ENCODE measurements around the gene TCTN2.

Gene TCTN2

DNA sequence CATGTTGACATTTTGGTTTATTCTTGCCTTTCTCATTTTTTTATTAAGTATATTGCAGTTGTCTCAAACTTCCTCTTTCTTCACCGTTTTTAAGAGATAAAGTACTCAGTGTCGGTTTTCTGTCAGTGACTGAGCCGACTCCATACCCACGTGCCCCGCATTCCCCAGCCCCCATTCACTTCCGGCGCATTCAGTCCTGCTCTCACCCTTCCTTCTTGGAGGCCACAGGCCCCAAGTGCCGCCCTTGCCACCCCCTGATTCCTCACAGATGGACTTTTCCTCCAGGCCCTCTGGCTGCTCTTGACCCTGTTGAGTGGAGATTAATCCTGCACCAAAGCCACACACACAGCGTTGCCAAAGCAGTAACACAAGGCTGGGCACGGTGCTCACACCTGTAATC lies 72.1 kb downstream of the TCTN2 start:
- no peak overlapping the region for H2AFZ ChIP-seq (ENCODE audit: low read depth, low read length)
- TF ChIP-seq EZH2 (IDR thresholded peaks at IDR 0.05; ENCODE audit: borderline replicate concordance, low read depth, low read length, severe bottlenecking) = no peak
- TF ChIP-seq, protein P1, sequence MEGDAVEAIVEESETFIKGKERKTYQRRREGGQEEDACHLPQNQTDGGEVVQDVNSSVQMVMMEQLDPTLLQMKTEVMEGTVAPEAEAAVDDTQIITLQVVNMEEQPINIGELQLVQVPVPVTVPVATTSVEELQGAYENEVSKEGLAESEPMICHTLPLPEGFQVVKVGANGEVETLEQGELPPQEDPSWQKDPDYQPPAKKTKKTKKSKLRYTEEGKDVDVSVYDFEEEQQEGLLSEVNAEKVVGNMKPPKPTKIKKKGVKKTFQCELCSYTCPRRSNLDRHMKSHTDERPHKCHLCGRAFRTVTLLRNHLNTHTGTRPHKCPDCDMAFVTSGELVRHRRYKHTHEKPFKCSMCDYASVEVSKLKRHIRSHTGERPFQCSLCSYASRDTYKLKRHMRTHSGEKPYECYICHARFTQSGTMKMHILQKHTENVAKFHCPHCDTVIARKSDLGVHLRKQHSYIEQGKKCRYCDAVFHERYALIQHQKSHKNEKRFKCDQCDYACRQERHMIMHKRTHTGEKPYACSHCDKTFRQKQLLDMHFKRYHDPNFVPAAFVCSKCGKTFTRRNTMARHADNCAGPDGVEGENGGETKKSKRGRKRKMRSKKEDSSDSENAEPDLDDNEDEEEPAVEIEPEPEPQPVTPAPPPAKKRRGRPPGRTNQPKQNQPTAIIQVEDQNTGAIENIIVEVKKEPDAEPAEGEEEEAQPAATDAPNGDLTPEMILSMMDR (IDR thresholded peaks at IDR 0.05; ENCODE audit: borderline replicate concordance, extremely low read depth, low read length, poor library complexity, severe bottlenecking) = no peak

DNA sequence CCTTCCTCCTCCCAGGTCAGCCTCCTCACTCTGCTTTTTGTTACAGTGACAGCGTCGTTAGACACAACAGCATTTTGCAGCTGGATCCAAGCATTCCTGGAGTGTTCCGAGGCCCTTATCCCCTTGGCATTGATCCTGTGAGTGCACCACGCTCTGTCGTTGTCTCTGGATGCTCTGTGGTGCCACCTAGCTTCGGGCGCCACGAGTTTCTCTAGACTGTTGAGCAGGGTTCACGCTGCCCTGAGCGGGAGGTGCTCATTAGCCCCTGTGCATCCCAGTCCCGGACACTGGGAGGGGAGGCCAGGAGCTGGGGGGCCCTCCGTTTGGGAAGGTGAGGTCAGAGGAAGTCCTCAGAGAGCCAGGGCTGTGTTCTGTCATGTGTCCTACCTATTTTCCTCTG lies 73.9 kb downstream of the TCTN2 start:
- no peaks in the 10 kb centered on the region; the same call in 1 of the 2 replicates for H4K20me1 ChIP-seq (ENCODE audit: insufficient read depth, low read length)
- no peak for TF ChIP-seq EZH2 (IDR thresholded peaks at IDR 0.05; ENCODE audit: borderline replicate concordance, low read depth, low read length, severe bottlenecking)
- TF ChIP-seq, protein P1 (IDR thresholded peaks at IDR 0.05; ENCODE audit: borderline replicate concordance, extremely low read depth, low read length, poor library complexity, severe bottlenecking) = peak; percentile 40
- H3K79me2 ChIP-seq (ENCODE audit: insufficient read depth, low read length) = no peaks in the 10 kb centered on the region
- no peak overlapping the region for H3K4me2 ChIP-seq (ENCODE audit: insufficient read depth, low read length)
- no peaks in the 10 kb centered on the region for H3K4me1 ChIP-seq (ENCODE audit: insufficient read depth, low read length)
- H3K9ac ChIP-seq (ENCODE audit: low read depth, low read length) = no peak overlapping the region
- no peaks in the 10 kb centered on the region for H3K9me3 ChIP-seq (ENCODE audit: insufficient read depth, low read length, severe bottlenecking)
- ATAC-seq (ENCODE audit: insufficient read depth, low read depth) (no peak), DNase-seq (no peak)
- no peak overlapping the region for H2AFZ ChIP-seq (ENCODE audit: low read depth, low read length)
- no peak overlapping the region for H3K4me3 ChIP-seq (ENCODE audit: low read depth in 1 of 2, low read length in 2 of 2)
- H3K27me3 ChIP-seq (ENCODE audit: insufficient read depth, low read length, poor library complexity) = no peaks in the 10 kb centered on the region
- H3K27ac ChIP-seq (ENCODE audit: low read length) = no peak overlapping the region
- peaks cover 85% of the 10 kb centered on the region for H3K36me3 ChIP-seq (ENCODE audit: insufficient read depth, low read length)

More for the DNA sequence above, 72.1 kb downstream of the TCTN2 start:
- H3K9me3 ChIP-seq (ENCODE audit: insufficient read depth, low read length, severe bottlenecking) = no peaks in the 10 kb centered on the region
- H3K4me1 ChIP-seq (ENCODE audit: insufficient read depth, low read length) = no peaks in the 10 kb centered on the region
- DNase-seq = no peak
- H3K36me3 ChIP-seq (ENCODE audit: insufficient read depth, low read length) = peaks cover 83% of the 10 kb centered on the region
- no peak overlapping the region for H3K4me3 ChIP-seq (ENCODE audit: low read depth in 1 of 2, low read length in 2 of 2)
- no peaks in the 10 kb centered on the region for H3K79me2 ChIP-seq (ENCODE audit: insufficient read depth, low read length)
- H3K9ac ChIP-seq (ENCODE audit: low read depth, low read length) = no peak overlapping the region
- no peak overlapping the region for H3K27ac ChIP-seq (ENCODE audit: low read length)
- H4K20me1 ChIP-seq (ENCODE audit: insufficient read depth, low read length) = no peaks in the 10 kb centered on the region; the same call in 1 of the 2 replicates
- H3K4me2 ChIP-seq (ENCODE audit: insufficient read depth, low read length) = no peak overlapping the region
- ATAC-seq (ENCODE audit: insufficient read depth, low read depth) = no peak
- no peaks in the 10 kb centered on the region for H3K27me3 ChIP-seq (ENCODE audit: insufficient read depth, low read length, poor library complexity)

DNA sequence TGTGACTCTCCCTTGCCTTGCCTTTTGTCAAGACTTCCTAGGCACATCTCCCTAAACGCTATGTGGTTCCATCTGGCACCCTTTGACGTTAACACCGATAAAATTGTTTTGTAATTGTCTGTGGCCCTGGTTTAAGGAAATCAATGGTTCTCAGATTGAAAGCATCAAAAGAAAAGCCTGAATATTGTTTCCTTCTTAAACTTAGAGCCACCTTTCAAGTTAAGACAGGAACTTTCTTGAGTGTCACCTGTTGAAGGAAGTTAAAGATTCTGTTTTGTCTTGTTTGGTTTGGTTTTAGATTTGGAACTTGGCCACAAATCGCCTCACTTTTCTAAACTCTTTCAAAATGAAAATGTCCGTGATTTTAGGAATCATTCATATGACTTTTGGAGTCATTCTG lies 76.4 kb downstream of the TCTN2 start:
- no peak for ATAC-seq (ENCODE audit: insufficient read depth, low read depth)
- H3K36me3 ChIP-seq (ENCODE audit: insufficient read depth, low read length) = peaks cover 81% of the 10 kb centered on the region
- H3K27ac ChIP-seq (ENCODE audit: low read length) = no peak overlapping the region

More for the DNA sequence above, 76.4 kb downstream of the TCTN2 start:
- Histone ChIP-seq H3K79me2 (ENCODE audit: insufficient read depth, low read length) (no peaks in the 10 kb centered on the region), H3K4me1 (ENCODE audit: insufficient read depth, low read length) (no peaks in the 10 kb centered on the region), H3K9me3 (ENCODE audit: insufficient read depth, low read length, severe bottlenecking) (no peaks in the 10 kb centered on the region), H4K20me1 (ENCODE audit: insufficient read depth, low read length) (no peaks in the 10 kb centered on the region), H3K27me3 (ENCODE audit: insufficient read depth, low read length, poor library complexity) (no peaks in the 10 kb centered on the region), H3K9ac (ENCODE audit: low read depth, low read length) (no peak overlapping the region), H3K4me3 (ENCODE audit: low read depth in 1 of 2, low read length in 2 of 2) (no peak overlapping the region), H3K4me2 (ENCODE audit: insufficient read depth, low read length) (no peak overlapping the region), H2AFZ (ENCODE audit: low read depth, low read length) (no peak overlapping the region)
- DNase-seq = no peak
- TF ChIP-seq, protein P1 (IDR thresholded peaks at IDR 0.05; ENCODE audit: borderline replicate concordance, extremely low read depth, low read length, poor library complexity, severe bottlenecking) = no peak

All from DND-41 (cell line).